ENCODE results near the gene IVNS1ABP.
"Not testable (repeated sequence)": the region's sequence is repeated elsewhere in the genome, so short reads cannot be mapped to it uniquely, and the experiment has no call there.

Gene IVNS1ABP

GRCh38 chr1:185317034-185317885, at the start of gene IVNS1ABP:
Gene IVNS1ABP, minus strand, starts transcription at chr1:185317243. Its CDS starts 7,750 bp downstream, at chr1:185309493.
- Histone ChIP-seq H3K36me3 (peaks cover 18% of the 10 kb centered on the region), H3K27me3 (ENCODE audit: insufficient read depth, low read depth, severe bottlenecking) (no peaks in the 10 kb centered on the region), H3K9me3 (ENCODE audit: severe bottlenecking) (no peaks in the 10 kb centered on the region), H3K27ac (peak within 1 kb of the TSS; percentile 97), H3K4me3 (ENCODE audit: low read depth, low read length) (peak within 1 kb of the TSS; percentile 89)
- peak; percentile 95 for DNase-seq
- peak; percentile 65; the same call in 1 of the 2 replicates for TF ChIP-seq CTCF (IDR thresholded peaks at IDR 0.05; ENCODE audit: low read depth, low read length)

GRCh38 chr1:185365951-185366350, 48.9 kb upstream of the IVNS1ABP start:
- no peaks in the 10 kb centered on the region for H3K9me3 ChIP-seq (ENCODE audit: severe bottlenecking)
- H3K27ac ChIP-seq: no peak overlapping the region
- no peak for TF ChIP-seq CTCF (IDR thresholded peaks at IDR 0.05; ENCODE audit: low read depth, low read length)
- no peak for DNase-seq
- no peaks in the 10 kb centered on the region for H3K36me3 ChIP-seq
- H3K27me3 ChIP-seq (ENCODE audit: insufficient read depth, low read depth, severe bottlenecking): no peaks in the 10 kb centered on the region
- H3K4me3 ChIP-seq (ENCODE audit: low read depth, low read length): no peak overlapping the region

- not testable (repeated sequence) for H3K9me3 ChIP-seq (ENCODE audit: severe bottlenecking); H3K27ac ChIP-seq; DNase-seq; H3K4me3 ChIP-seq (ENCODE audit: low read depth, low read length); H3K36me3 ChIP-seq; H3K27me3 ChIP-seq (ENCODE audit: insufficient read depth, low read depth, severe bottlenecking)
Measured at GRCh38 chr1:185364528-185364927, 47.5 kb upstream of the IVNS1ABP start.

GRCh38 chr1:185363205-185363604, 46.2 kb upstream of the IVNS1ABP start:
- no peaks in the 10 kb centered on the region for H3K27me3 ChIP-seq (ENCODE audit: insufficient read depth, low read depth, severe bottlenecking)
- H3K36me3 ChIP-seq: no peaks in the 10 kb centered on the region
- no peaks in the 10 kb centered on the region for H3K9me3 ChIP-seq (ENCODE audit: severe bottlenecking)
- H3K4me3 ChIP-seq (ENCODE audit: low read depth, low read length): no peak overlapping the region
- DNase-seq: no peak
- no peak for TF ChIP-seq CTCF (IDR thresholded peaks at IDR 0.05; ENCODE audit: low read depth, low read length)
- H3K27ac ChIP-seq: no peak overlapping the region

GRCh38 chr1:185360714-185361113, 43.7 kb upstream of the IVNS1ABP start:
- H3K36me3 ChIP-seq: no peaks in the 10 kb centered on the region
- TF ChIP-seq CTCF (IDR thresholded peaks at IDR 0.05; ENCODE audit: low read depth, low read length): no peak
- H3K9me3 ChIP-seq (ENCODE audit: severe bottlenecking): no peaks in the 10 kb centered on the region
- no peak overlapping the region for H3K27ac ChIP-seq
- no peak overlapping the region for H3K4me3 ChIP-seq (ENCODE audit: low read depth, low read length)
- DNase-seq: no peak
- no peaks in the 10 kb centered on the region for H3K27me3 ChIP-seq (ENCODE audit: insufficient read depth, low read depth, severe bottlenecking)

- no peak overlapping the region for H3K27ac ChIP-seq
- no peak for DNase-seq
- no peak for TF ChIP-seq CTCF (IDR thresholded peaks at IDR 0.05; ENCODE audit: low read depth, low read length)
- no peaks in the 10 kb centered on the region for H3K36me3 ChIP-seq
- no peaks in the 10 kb centered on the region for H3K27me3 ChIP-seq (ENCODE audit: insufficient read depth, low read depth, severe bottlenecking)
- H3K4me3 ChIP-seq (ENCODE audit: low read depth, low read length): no peak overlapping the region
- H3K9me3 ChIP-seq (ENCODE audit: severe bottlenecking): no peaks in the 10 kb centered on the region
Measured at GRCh38 chr1:185358957-185359356, 41.9 kb upstream of the IVNS1ABP start.

All from WERI-Rb-1 (cell line).